ENCODE measurements around the gene SERTAD3.

Gene SERTAD3

GRCh38 chr19:40425450-40426287 is 18.5 kb downstream of the SERTAD3 start, which contains the start of gene SERTAD1:
Gene SERTAD1, minus strand, starts transcription at chr19:40425992. Its CDS starts 2,446 bp downstream, at chr19:40423546.
- Mint-ChIP-seq H3K36me3 (ENCODE audit: low read depth) (peaks cover 7% of the 10 kb centered on the region), H3K4me1 (ENCODE audit: low read depth) (peaks cover 16% of the 10 kb centered on the region), H3K9me3 (no peaks in the 10 kb centered on the region), H3K27ac (peak within 1 kb of the TSS; percentile 89), H3K4me3 (peak within 1 kb of the TSS; percentile 87), H3K27me3 (ENCODE audit: low read depth) (no peaks in the 10 kb centered on the region)
- DNase-seq (ENCODE audit: low spot score), result peak; percentile 100

DNA sequence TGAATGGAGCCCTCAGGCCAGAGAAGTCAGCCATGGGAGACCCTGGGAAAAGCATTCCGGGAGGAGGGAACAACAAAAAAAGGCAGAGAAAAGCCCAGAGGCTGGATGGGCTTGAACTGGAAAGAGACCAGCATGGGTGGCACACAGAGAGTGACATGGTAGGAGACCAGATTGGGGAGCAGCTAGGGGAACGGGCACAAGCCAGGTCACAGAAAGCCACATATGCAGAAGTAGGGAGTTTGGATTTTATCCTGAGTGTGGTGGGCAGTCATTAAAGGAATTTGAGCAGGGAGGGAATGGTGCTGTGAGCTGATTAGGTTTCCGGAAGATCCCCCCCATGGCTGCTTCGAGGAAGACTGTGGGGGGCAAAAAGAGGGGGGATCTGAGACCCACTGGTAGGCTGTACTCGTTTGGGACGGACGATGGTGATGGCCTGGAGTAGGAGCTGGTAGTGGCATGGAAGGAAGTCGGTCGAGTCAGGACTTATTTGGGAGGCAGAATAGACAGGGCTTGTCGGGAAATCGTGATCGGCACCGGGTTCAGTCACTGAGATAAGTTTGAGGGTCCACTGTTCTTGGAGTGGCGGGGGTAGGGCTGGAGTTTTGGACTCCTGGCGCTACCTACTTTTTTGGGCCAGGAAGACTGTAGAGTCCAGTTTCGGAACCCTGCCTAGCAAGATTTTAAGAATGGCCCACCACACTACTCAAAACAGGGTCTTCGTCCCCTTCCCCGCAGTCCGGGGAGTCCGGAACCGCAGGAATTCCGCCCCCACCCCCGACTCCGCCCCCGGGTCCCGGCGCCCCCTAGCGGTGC is 19.3 kb downstream of the SERTAD3 start:
- Mint-ChIP-seq H3K9me3 (no peaks in the 10 kb centered on the region), H3K36me3 (ENCODE audit: low read depth) (peaks cover 7% of the 10 kb centered on the region), H3K27ac (peak overlapping the region; percentile 89), H3K4me1 (ENCODE audit: low read depth) (peaks cover 19% of the 10 kb centered on the region), H3K27me3 (ENCODE audit: low read depth) (no peaks in the 10 kb centered on the region), H3K4me3 (peak overlapping the region; percentile 87)
- no peak for DNase-seq (ENCODE audit: low spot score)

GRCh38 chr19:40423938-40424337 is 20.2 kb downstream of the SERTAD3 start:
- Mint-ChIP-seq H3K27ac (peak overlapping the region; percentile 68), H3K36me3 (ENCODE audit: low read depth) (peaks cover 7% of the 10 kb centered on the region), H3K4me3 (peak overlapping the region; percentile 47), H3K4me1 (ENCODE audit: low read depth) (peaks cover 22% of the 10 kb centered on the region), H3K27me3 (ENCODE audit: low read depth) (no peaks in the 10 kb centered on the region), H3K9me3 (no peaks in the 10 kb centered on the region)
- DNase-seq (ENCODE audit: low spot score), result no peak

- Mint-ChIP-seq H3K27ac (no peak overlapping the region), H3K36me3 (ENCODE audit: low read depth) (peaks cover 7% of the 10 kb centered on the region), H3K4me1 (ENCODE audit: low read depth) (peaks cover 22% of the 10 kb centered on the region), H3K4me3 (peak overlapping the region; percentile 41), H3K9me3 (no peaks in the 10 kb centered on the region), H3K27me3 (ENCODE audit: low read depth) (no peaks in the 10 kb centered on the region)
- no peak for DNase-seq (ENCODE audit: low spot score)
Observed at GRCh38 chr19:40422748-40423566, 21.2 kb downstream of the SERTAD3 start.

- Mint-ChIP-seq H3K36me3 (ENCODE audit: low read depth) (peaks cover 7% of the 10 kb centered on the region), H3K4me3 (peak overlapping the region; percentile 86), H3K27me3 (ENCODE audit: low read depth) (no peaks in the 10 kb centered on the region), H3K27ac (peak overlapping the region; percentile 91), H3K4me1 (ENCODE audit: low read depth) (peaks cover 26% of the 10 kb centered on the region), H3K9me3 (no peaks in the 10 kb centered on the region)
- DNase-seq (ENCODE audit: low spot score), result no peak
Observed at GRCh38 chr19:40421993-40422747, 22.0 kb downstream of the SERTAD3 start.

DNA sequence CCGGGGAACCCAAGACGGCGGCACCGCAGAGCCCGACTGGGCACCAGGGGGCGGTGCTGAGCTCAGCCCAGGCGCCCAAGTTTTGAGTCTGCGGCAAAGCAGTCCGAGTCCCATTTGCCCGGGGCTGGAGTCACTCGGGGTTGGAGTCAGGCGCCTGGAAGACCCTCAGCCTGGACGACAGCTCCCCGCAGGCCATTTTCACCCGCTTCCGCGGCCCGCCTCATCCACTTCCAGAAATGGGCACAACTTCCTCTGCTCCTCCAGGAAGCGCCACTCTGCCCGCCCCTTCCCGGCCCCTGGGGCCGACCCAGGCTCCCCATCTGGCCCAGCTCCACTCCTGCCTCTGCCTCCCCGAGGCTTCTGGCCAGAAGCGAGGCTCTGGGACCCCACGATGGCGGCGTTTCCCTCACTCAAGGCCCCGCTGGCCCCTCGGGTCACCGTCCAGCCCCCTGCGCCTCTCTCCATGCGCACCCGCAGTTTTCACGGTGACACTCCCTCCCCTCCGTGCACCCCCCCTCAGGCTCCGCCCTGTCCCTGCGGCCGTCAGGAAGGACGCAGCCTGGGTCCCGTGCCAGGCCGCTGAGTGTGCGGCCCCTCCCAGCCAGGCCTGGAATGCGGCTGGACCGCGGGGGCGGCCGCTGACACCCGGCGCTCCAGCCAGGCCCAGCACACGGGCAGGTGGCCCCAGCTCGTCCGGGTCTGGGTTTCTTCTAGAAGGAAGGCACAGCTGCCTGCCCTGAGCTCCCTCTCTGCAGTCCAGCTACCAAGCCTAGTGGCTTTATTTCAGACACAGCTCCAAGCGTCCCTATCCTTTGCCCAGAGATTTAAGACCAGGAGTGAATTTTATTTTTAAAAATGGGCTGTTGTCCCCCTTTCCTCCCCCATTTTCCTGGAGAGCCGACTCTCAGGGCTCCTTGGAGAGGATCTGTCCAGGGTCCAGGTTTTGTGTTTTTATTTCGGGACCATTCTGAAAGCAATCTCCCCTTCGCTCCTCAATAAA is 23.1 kb downstream of the SERTAD3 start:
- Mint-ChIP-seq H3K27me3 (ENCODE audit: low read depth) (no peaks in the 10 kb centered on the region), H3K4me3 (peak overlapping the region; percentile 86), H3K9me3 (no peaks in the 10 kb centered on the region), H3K27ac (peak overlapping the region; percentile 91), H3K36me3 (ENCODE audit: low read depth) (peaks cover 7% of the 10 kb centered on the region), H3K4me1 (ENCODE audit: low read depth) (peaks cover 29% of the 10 kb centered on the region)
- peak; percentile 74 for DNase-seq (ENCODE audit: low spot score)

DNA sequence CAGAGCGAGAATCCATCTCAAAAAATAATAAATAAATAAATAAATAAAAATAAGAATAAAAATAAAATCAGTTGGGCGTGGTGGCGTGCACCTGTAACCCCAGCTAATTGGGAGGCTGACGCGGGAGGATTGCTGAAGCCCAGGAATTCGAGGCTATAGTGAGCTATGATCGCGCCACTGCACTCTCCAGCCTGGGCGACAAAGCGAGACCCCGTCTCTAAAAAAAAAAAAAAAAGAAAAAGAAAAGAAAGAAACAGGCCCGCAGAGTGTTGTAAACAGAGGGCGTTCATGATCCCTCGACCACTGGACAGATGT is 23.7 kb downstream of the SERTAD3 start:
- no peak for DNase-seq (ENCODE audit: low spot score)
- H3K27ac Mint-ChIP-seq, result peak overlapping the region; percentile 91
- H3K9me3 Mint-ChIP-seq, result no peaks in the 10 kb centered on the region
- peaks cover 32% of the 10 kb centered on the region for H3K4me1 Mint-ChIP-seq (ENCODE audit: low read depth)
- no peaks in the 10 kb centered on the region for H3K27me3 Mint-ChIP-seq (ENCODE audit: low read depth)
- peak overlapping the region; percentile 86 for H3K4me3 Mint-ChIP-seq
- H3K36me3 Mint-ChIP-seq (ENCODE audit: low read depth), result peaks cover 7% of the 10 kb centered on the region

- peak overlapping the region; percentile 75 for H3K27ac Mint-ChIP-seq
- H3K4me1 Mint-ChIP-seq (ENCODE audit: low read depth), result peaks cover 32% of the 10 kb centered on the region
Observed at GRCh38 chr19:40419780-40420179, 24.4 kb downstream of the SERTAD3 start.

DNA sequence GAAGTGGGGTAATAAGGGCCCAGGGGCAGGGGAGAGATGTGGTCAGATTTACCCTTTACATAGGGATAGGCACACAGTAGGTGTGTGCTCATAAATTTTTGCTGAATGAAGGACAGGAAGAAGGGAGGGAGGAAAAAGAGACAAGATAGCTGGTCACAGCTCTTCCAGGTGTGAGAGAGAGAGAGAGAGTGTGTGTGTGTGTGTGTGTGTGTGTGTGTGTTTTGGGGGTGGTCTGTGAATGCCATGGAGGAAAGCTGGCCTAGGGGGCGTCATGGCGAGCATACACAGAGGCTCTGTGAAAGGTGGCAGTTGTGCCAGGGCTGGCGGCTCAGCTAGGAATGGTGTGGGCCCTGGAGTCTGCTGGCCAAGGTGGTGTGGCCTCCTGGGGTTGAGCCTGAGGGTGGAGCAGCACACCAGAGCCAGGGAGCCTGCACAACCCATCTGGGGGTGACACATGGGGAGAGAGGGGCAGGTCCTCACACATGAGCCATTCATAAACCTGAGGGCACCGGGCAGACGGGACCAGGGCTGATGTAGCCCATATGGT is 25.0 kb downstream of the SERTAD3 start:
- DNase-seq (ENCODE audit: low spot score), result no peak
- Mint-ChIP-seq H3K4me3 (peak overlapping the region; percentile 78), H3K36me3 (ENCODE audit: low read depth) (peaks cover 7% of the 10 kb centered on the region)

More at GRCh38 chr19:40419780-40420179, 24.4 kb downstream of the SERTAD3 start:
- H3K27me3 Mint-ChIP-seq (ENCODE audit: low read depth), result no peaks in the 10 kb centered on the region
- no peak for DNase-seq (ENCODE audit: low spot score)
- H3K9me3 Mint-ChIP-seq, result no peaks in the 10 kb centered on the region
- peak overlapping the region; percentile 78 for H3K4me3 Mint-ChIP-seq
- H3K36me3 Mint-ChIP-seq (ENCODE audit: low read depth), result peaks cover 7% of the 10 kb centered on the region

GRCh38 chr19:40418040-40418439 is 26.1 kb downstream of the SERTAD3 start:
- Mint-ChIP-seq H3K9me3 (no peaks in the 10 kb centered on the region), H3K27me3 (ENCODE audit: low read depth) (no peaks in the 10 kb centered on the region), H3K4me3 (no peak overlapping the region), H3K36me3 (ENCODE audit: low read depth) (peaks cover 7% of the 10 kb centered on the region), H3K4me1 (ENCODE audit: low read depth) (peaks cover 29% of the 10 kb centered on the region), H3K27ac (peak overlapping the region; percentile 11)
- DNase-seq (ENCODE audit: low spot score), result no peak

More for the DNA sequence above, 25.0 kb downstream of the SERTAD3 start:
- Mint-ChIP-seq H3K4me1 (ENCODE audit: low read depth) (peaks cover 27% of the 10 kb centered on the region), H3K27me3 (ENCODE audit: low read depth) (no peaks in the 10 kb centered on the region), H3K27ac (peak overlapping the region; percentile 75), H3K9me3 (no peaks in the 10 kb centered on the region)

DNA sequence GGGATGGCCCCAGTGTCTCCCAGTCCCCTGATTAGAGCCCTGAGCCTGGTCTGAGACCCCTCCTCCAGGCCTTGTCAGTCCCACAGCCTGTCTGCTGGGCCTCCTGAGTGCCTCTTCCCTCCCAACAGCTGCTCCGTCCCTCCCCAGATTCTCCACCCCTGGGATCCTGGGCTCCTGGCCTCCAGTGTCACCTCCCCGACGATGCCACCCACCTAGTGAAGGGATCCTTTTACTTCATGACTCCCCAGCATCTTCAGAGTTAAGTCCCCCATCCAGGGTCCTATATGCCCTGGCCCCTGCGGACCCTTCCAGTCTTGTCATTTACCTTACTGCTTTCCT is 26.5 kb downstream of the SERTAD3 start:
- H3K27ac Mint-ChIP-seq, result peak overlapping the region; percentile 3
- no peaks in the 10 kb centered on the region for H3K27me3 Mint-ChIP-seq (ENCODE audit: low read depth)
- DNase-seq (ENCODE audit: low spot score), result no peak
- H3K36me3 Mint-ChIP-seq (ENCODE audit: low read depth), result peaks cover 7% of the 10 kb centered on the region
- peaks cover 28% of the 10 kb centered on the region for H3K4me1 Mint-ChIP-seq (ENCODE audit: low read depth)
- no peaks in the 10 kb centered on the region for H3K9me3 Mint-ChIP-seq
- no peak overlapping the region for H3K4me3 Mint-ChIP-seq
